ENCODE results near the gene ALDOC. TPM values are rescaled to one million over a fixed set of nuclear protein-coding genes. Genes with fewer than 3 reads are reported as not detected.

Gene ALDOC
- total RNA-seq, 1 donor from 2014 or later, result 329 TPM

DNA sequence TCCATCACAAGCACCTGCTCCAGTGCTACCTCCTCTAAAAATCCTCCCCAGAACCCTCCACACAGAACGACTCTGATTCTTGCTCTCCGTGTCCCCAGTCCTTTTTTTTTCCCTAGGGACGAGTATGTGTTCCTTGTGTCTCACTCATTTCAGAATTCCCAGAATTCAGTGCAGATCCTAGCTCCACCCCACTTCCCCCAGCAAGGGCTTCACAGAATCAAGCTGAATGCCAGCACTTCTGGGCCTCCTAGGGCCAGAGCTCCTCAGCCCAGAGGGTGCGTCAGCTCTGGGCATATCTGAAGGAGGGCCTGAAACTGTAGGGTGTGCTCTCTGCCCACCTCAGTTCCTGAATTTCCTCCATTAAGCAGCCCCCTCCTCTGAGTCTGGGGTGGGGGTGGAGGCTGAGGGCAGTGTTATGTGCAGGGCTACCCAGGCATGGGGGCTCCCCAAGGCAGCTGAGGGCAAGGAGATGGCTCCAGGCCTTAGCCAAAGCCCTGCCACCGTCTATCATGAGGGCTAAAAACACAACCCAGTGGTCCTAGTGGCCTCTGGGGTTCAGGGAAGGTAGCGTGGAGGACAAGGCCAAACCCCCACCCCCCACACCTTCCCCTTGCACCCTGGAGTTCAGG is 30.8 kb downstream of the ALDOC start:
- Histone ChIP-seq H3K27me3 (ENCODE audit: low read depth) (no peaks in the 10 kb centered on the region), H3K4me1 (peaks cover 24% of the 10 kb centered on the region), H3K27ac (replicated peaks) (no peak overlapping the region), H3K9me3 (replicated peaks) (no peaks in the 10 kb centered on the region), H3K4me3 (no peak overlapping the region), H3K36me3 (peaks cover 10% of the 10 kb centered on the region)
- DNase-seq, result no peak
- intact Hi-C loops (cut with micrococcal nuclease), result no loop called here
- TF ChIP-seq, protein P1, sequence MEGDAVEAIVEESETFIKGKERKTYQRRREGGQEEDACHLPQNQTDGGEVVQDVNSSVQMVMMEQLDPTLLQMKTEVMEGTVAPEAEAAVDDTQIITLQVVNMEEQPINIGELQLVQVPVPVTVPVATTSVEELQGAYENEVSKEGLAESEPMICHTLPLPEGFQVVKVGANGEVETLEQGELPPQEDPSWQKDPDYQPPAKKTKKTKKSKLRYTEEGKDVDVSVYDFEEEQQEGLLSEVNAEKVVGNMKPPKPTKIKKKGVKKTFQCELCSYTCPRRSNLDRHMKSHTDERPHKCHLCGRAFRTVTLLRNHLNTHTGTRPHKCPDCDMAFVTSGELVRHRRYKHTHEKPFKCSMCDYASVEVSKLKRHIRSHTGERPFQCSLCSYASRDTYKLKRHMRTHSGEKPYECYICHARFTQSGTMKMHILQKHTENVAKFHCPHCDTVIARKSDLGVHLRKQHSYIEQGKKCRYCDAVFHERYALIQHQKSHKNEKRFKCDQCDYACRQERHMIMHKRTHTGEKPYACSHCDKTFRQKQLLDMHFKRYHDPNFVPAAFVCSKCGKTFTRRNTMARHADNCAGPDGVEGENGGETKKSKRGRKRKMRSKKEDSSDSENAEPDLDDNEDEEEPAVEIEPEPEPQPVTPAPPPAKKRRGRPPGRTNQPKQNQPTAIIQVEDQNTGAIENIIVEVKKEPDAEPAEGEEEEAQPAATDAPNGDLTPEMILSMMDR (IDR thresholded peaks at IDR 0.05; ENCODE audit: borderline replicate concordance), result no peak

DNA sequence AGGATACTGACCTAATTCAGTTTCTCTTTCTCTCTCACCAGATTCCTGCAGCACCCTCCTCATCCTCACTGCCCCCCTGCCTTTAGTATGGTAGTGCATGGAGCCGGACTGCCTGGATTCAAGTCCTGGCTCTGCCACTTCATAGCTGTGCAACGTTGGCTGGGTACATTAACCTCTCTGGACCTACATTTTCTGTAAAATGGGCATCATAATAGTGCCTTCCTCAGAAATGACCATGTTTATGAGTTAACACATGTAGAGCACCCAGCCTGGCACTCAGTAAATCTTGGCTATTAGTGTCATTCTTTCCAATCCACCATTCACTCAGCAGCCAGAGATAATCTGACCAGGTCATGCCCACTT is 31.6 kb downstream of the ALDOC start:
- Histone ChIP-seq H3K9me3 (replicated peaks) (no peaks in the 10 kb centered on the region), H3K36me3 (peaks cover 10% of the 10 kb centered on the region), H3K27me3 (ENCODE audit: low read depth) (no peaks in the 10 kb centered on the region), H3K27ac (replicated peaks) (no peak overlapping the region), H3K4me1 (peaks cover 17% of the 10 kb centered on the region), H3K4me3 (no peak overlapping the region)
- intact Hi-C loops (cut with micrococcal nuclease), result no loop called here
- TF ChIP-seq, protein P1 (IDR thresholded peaks at IDR 0.05; ENCODE audit: borderline replicate concordance), result no peak
- no peak for DNase-seq

DNA sequence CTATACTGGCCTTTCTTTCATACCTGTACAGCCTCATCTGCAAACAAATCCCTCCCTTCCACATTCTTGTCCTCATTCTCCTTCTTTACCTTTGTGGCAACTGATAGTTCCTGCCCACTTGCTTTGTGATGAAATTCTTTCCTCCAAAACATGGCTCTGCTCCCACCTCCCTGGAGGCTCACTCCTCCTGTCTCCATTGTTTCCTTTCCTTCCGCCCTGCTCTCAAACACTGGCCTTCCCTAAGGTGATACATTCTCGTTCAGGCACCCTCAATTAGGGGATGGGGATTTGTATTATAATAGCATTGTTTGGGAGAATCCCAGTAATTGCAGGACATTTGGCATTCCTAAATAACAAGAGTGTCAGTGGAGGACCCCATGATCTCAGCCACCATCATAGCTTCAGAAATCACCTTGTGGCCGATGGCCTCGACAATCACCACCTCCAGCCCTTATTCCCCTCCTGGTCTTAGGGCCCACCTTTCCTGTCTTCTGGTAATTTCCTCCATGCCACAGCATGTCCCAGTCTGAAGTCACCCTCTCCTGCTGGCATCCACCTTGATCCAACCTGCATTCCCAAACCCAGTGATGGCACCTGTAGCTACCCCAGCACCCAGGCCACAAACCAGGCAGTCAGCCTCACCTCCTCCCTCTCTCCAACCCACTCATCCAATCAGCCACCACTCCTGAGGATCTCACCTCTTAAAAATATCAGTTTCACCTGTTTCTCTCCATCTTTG is 32.1 kb downstream of the ALDOC start:
- H3K36me3 ChIP-seq, result peaks cover 10% of the 10 kb centered on the region
- H3K27ac ChIP-seq (replicated peaks), result no peak overlapping the region
- H3K4me3 ChIP-seq, result no peak overlapping the region
- no peaks in the 10 kb centered on the region for H3K9me3 ChIP-seq (replicated peaks)
- no peak for DNase-seq
- intact Hi-C loops (cut with micrococcal nuclease), result no loop called here
- peaks cover 11% of the 10 kb centered on the region for H3K4me1 ChIP-seq
- TF ChIP-seq, protein P1 (IDR thresholded peaks at IDR 0.05; ENCODE audit: borderline replicate concordance), result no peak
- H3K27me3 ChIP-seq (ENCODE audit: low read depth), result no peaks in the 10 kb centered on the region

DNA sequence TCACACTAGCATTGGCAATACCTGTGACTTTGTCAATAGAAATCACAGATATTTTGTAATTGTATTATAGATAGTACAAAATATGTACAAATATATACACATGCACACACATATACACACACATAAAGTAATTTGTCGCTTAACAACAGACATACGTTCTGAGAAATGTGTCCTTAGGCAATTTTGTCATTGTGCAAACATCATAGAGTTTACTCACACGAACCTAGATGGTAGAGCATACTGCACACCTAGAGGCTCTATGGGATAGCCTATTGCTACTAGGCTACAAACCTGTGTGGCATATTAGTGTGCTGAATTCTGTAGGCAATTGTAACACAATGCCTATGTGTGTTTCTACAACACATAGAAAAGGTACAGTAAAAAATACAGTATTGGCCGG is 35.3 kb downstream of the ALDOC start:
- Histone ChIP-seq H3K36me3 (no peaks in the 10 kb centered on the region), H3K4me1 (no peaks in the 10 kb centered on the region), H3K9me3 (replicated peaks) (no peaks in the 10 kb centered on the region), H3K4me3 (no peak overlapping the region), H3K27ac (replicated peaks) (no peak overlapping the region), H3K27me3 (ENCODE audit: low read depth) (no peaks in the 10 kb centered on the region)
- TF ChIP-seq, protein P1 (IDR thresholded peaks at IDR 0.05; ENCODE audit: borderline replicate concordance), result no peak
- no peak for DNase-seq
- intact Hi-C loops (cut with micrococcal nuclease), result no loop called here

DNA sequence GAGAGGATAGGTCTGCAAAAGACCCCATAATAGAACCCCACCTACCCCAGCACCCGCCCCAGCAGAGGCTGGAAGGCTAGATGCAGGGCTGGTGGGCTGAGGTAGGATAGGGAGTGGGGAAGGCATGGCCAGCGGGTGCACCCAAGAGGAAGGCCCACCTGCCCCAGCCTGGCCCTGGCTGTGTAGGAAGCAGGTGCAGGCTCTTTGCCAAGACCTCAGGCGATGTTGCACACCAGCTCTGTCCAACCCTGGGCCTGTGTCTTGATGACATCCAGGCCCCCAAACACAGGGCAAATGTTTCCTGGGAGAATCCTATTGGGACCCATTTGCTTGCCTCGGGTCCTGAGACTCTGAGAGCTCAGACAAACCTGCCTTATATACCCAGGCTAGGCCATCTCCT is 36.5 kb downstream of the ALDOC start:
- Histone ChIP-seq H3K36me3 (no peaks in the 10 kb centered on the region), H3K4me1 (no peaks in the 10 kb centered on the region), H3K27me3 (ENCODE audit: low read depth) (no peaks in the 10 kb centered on the region), H3K4me3 (no peak overlapping the region), H3K9me3 (replicated peaks) (no peaks in the 10 kb centered on the region), H3K27ac (replicated peaks) (no peak overlapping the region)
- intact Hi-C loops (cut with micrococcal nuclease), result no loop called here
- no peak for DNase-seq
- TF ChIP-seq, protein P1 (IDR thresholded peaks at IDR 0.05; ENCODE audit: borderline replicate concordance), result no peak

Measured in left ventricle myocardium inferior (tissue), 1 donor.